ENCODE results near the gene CD2. TPM values are rescaled to one million over a fixed set of nuclear protein-coding genes. Genes with fewer than 3 reads are reported as not detected.

The CD2 gene
- total and polyA plus RNA-seq, 2 experiments from 2014 or later, result not detected

DNA sequence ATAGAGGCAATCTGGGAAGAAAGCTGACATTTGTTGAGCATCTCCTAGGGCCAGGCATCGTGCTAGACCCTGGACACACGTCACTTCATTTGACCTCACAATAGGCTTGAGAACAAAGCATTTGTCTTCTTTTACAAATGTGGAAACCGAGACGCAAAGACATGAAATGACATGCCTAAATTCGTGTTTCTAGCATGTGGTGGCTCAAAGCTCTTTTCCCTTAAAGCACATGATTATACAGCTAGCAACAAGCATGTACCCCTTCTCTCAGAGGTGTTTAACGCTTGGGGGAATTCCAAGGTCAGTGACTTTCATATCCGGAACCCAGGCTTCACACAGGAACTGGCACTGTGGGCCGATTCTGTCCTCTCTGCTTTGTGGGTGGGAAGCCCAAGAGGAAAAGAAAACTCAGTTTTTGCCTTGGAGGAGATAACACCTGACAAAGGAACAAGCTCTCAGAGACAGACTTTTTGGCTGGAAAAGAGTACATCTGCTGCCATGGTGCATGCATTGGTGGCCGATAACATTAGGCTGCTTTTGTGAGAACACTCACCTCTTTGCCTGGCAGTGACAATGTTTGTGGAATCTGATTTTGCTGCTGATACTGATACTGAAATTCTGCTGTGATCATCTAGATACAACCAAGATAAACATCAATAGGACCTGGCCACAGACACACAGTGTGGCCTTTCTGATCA lies 15.4 kb upstream of the CD2 start:
- H3K27ac ChIP-seq, result no peak overlapping the region
- H4K20me1 ChIP-seq (ENCODE audit: insufficient read depth), result no peaks in the 10 kb centered on the region
- in situ Hi-C loops (cut with MboI), result no loop called here
- 75 to 77% methylated on average over 9 of the region's 9 CpGs for WGBS, 2 experiments (ENCODE audit: low coverage in 1 of 2, low lambda C conversion rate in 2 of 2, missing lambda C conversion rate in 2 of 2)
- H3K9me2 ChIP-seq (ENCODE audit: insufficient read depth), result no peaks in the 10 kb centered on the region
- no peak for TF ChIP-seq EZH2 (IDR thresholded peaks at IDR 0.05; ENCODE audit: insufficient read depth, poor library complexity, severe bottlenecking)
- no peak for TF ChIP-seq EZH2phosphoT487 (IDR thresholded peaks at IDR 0.05; ENCODE audit: insufficient read depth, low read depth)
- no peak overlapping the region for H3K9ac ChIP-seq
- no peak overlapping the region for H3K4me3 ChIP-seq
- no peaks in the 10 kb centered on the region for H3K4me1 ChIP-seq (ENCODE audit: insufficient read depth)
- no peak overlapping the region for H3K4me2 ChIP-seq (ENCODE audit: unreplicated experiment)
- no peaks in the 10 kb centered on the region for H3F3A ChIP-seq (ENCODE audit: insufficient read depth)
- H2AFZ ChIP-seq, result no peak overlapping the region
- H3K9me3 ChIP-seq (ENCODE audit: low read depth), result no peaks in the 10 kb centered on the region
- H3K27me3 ChIP-seq (replicated peaks; ENCODE audit: insufficient read depth), result 0 out of 2 replicates have a peak, but pooled peaks cover 3% of the 10 kb centered on the region
- no peak for DNase-seq
- H3K36me3 ChIP-seq (ENCODE audit: low read depth), result no peaks in the 10 kb centered on the region
- no peaks in the 10 kb centered on the region for H3K79me2 ChIP-seq (ENCODE audit: insufficient read depth)

DNA sequence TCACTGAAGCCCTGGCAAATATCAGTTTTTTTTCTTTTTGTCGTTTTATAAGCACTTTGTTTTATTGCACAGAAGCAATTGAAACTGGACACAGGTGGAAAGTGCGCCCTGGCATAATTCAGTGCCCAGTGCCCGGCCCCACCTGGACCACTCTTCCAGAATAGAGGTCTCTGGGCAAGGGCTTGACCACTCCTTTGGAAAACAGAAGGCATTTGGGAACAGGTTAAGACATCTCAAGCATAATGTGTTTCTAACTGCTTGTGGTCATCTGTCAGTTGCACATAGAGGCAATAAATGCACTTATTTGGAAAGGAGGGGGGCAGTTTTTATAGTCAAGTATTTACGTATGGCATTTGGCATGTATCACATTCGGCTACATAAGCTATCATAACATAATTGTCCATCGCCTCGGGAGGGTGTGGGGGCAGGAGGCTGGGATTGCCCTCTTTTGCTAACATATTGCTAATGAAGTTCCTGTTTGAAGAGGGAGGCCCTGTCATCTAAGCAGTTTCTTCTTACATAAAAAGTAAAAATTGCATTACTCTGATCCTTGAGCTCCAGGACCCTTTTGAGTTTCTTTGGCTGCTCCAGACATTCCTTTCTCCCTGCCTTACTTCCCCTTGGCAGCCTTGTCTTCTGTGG lies 14.7 kb upstream of the CD2 start:
- in situ Hi-C loops (cut with MboI), result no loop called here
- TF ChIP-seq EZH2phosphoT487 (IDR thresholded peaks at IDR 0.05; ENCODE audit: insufficient read depth, low read depth) (no peak), EZH2 (IDR thresholded peaks at IDR 0.05; ENCODE audit: insufficient read depth, poor library complexity, severe bottlenecking) (no peak)

DNA sequence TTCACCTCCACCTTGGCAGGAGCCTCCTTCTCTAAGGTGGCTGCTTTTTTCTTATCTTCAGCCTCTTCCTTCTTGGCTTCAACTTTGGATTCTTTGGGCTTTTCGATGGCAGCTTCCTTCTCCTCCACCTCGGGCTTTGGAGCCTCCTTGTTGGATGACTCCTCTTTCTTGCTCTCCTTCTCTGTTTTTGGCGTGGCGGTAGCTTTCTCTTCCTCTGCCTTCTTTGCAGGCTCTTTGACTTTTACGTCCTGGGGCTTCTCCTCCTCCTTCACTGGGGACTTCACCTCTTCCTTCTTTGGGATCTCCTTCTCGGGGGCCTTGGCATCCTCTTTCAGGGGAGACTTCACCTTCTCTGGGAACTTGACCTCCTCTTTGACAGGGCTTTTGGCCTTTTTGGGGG lies 13.9 kb upstream of the CD2 start:
- H3K27me3 ChIP-seq (replicated peaks; ENCODE audit: insufficient read depth), result 0 out of 2 replicates have a peak, but pooled peaks cover 3% of the 10 kb centered on the region
- no peak for DNase-seq
- H3K9ac ChIP-seq, result no peak overlapping the region
- no peak overlapping the region for H3K27ac ChIP-seq
- H3K9me3 ChIP-seq (ENCODE audit: low read depth), result no peaks in the 10 kb centered on the region
- no peaks in the 10 kb centered on the region for H3F3A ChIP-seq (ENCODE audit: insufficient read depth)
- TF ChIP-seq EZH2phosphoT487 (IDR thresholded peaks at IDR 0.05; ENCODE audit: insufficient read depth, low read depth) (no peak), EZH2 (IDR thresholded peaks at IDR 0.05; ENCODE audit: insufficient read depth, poor library complexity, severe bottlenecking) (no peak)
- H3K9me2 ChIP-seq (ENCODE audit: insufficient read depth), result no peaks in the 10 kb centered on the region
- in situ Hi-C loops (cut with MboI), result no loop called here
- H2AFZ ChIP-seq, result no peak overlapping the region
- no peaks in the 10 kb centered on the region for H3K36me3 ChIP-seq (ENCODE audit: low read depth)
- no peak overlapping the region for H3K4me2 ChIP-seq (ENCODE audit: unreplicated experiment)
- no peak overlapping the region for H3K4me3 ChIP-seq
- no peaks in the 10 kb centered on the region for H3K4me1 ChIP-seq (ENCODE audit: insufficient read depth)
- no peaks in the 10 kb centered on the region for H3K79me2 ChIP-seq (ENCODE audit: insufficient read depth)
- 59 to 68% methylated on average over 6 of the region's 6 CpGs for WGBS, 2 experiments (ENCODE audit: low coverage in 1 of 2, low lambda C conversion rate in 2 of 2, missing lambda C conversion rate in 2 of 2)
- H4K20me1 ChIP-seq (ENCODE audit: insufficient read depth), result no peaks in the 10 kb centered on the region

More for the DNA sequence above, 14.7 kb upstream of the CD2 start:
- H3K9ac ChIP-seq, result no peak overlapping the region
- H3K4me2 ChIP-seq (ENCODE audit: unreplicated experiment), result no peak overlapping the region
- no peaks in the 10 kb centered on the region for H4K20me1 ChIP-seq (ENCODE audit: insufficient read depth)
- no peaks in the 10 kb centered on the region for H3K9me2 ChIP-seq (ENCODE audit: insufficient read depth)
- H3K27me3 ChIP-seq (replicated peaks; ENCODE audit: insufficient read depth), result 0 out of 2 replicates have a peak, but pooled peaks cover 3% of the 10 kb centered on the region
- no peak for DNase-seq
- WGBS, 2 experiments (ENCODE audit: low coverage in 1 of 2, low lambda C conversion rate in 2 of 2, missing lambda C conversion rate in 2 of 2), result 73 to 78% methylated on average over 7 of the region's 7 CpGs
- no peaks in the 10 kb centered on the region for H3K9me3 ChIP-seq (ENCODE audit: low read depth)
- H3K4me1 ChIP-seq (ENCODE audit: insufficient read depth), result no peaks in the 10 kb centered on the region
- H3K27ac ChIP-seq, result no peak overlapping the region
- H2AFZ ChIP-seq, result no peak overlapping the region
- no peaks in the 10 kb centered on the region for H3F3A ChIP-seq (ENCODE audit: insufficient read depth)
- no peaks in the 10 kb centered on the region for H3K79me2 ChIP-seq (ENCODE audit: insufficient read depth)
- H3K4me3 ChIP-seq, result no peak overlapping the region
- no peaks in the 10 kb centered on the region for H3K36me3 ChIP-seq (ENCODE audit: low read depth)

DNA sequence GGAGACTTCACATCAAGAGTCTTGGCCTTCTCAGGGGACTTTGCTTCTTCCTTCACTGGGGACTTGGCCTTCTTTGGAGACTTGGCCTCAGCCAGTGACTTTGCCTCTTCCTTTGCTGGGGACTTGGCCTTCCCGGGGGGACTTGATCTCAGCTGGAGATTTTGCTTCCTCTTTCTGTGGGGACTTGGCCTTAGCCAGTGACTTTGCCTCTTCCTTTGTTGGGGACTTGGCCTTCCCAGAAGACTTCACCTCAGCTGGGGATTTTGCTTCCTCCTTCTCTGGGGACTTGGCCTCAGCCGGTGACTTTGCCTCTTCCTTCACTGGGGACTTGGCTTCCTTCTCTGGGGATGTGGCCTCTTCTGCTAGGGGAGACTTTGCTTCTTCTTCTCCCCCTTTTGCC lies 13.5 kb upstream of the CD2 start:
- 44 to 66% methylated on average over 2 of the region's 2 CpGs for WGBS, 2 experiments (ENCODE audit: low coverage in 1 of 2, low lambda C conversion rate in 2 of 2, missing lambda C conversion rate in 2 of 2)
- H3K27ac ChIP-seq, result no peak overlapping the region
- no peak for TF ChIP-seq EZH2phosphoT487 (IDR thresholded peaks at IDR 0.05; ENCODE audit: insufficient read depth, low read depth)
- no peak for TF ChIP-seq EZH2 (IDR thresholded peaks at IDR 0.05; ENCODE audit: insufficient read depth, poor library complexity, severe bottlenecking)
- H3K4me2 ChIP-seq (ENCODE audit: unreplicated experiment), result no peak overlapping the region
- H4K20me1 ChIP-seq (ENCODE audit: insufficient read depth), result no peaks in the 10 kb centered on the region
- in situ Hi-C loops (cut with MboI), result no loop called here
- no peaks in the 10 kb centered on the region for H3F3A ChIP-seq (ENCODE audit: insufficient read depth)
- no peaks in the 10 kb centered on the region for H3K9me2 ChIP-seq (ENCODE audit: insufficient read depth)
- H3K27me3 ChIP-seq (replicated peaks; ENCODE audit: insufficient read depth), result 0 out of 2 replicates have a peak, but pooled peaks cover 3% of the 10 kb centered on the region
- no peak overlapping the region for H3K4me3 ChIP-seq
- DNase-seq, result no peak
- no peak overlapping the region for H3K9ac ChIP-seq
- no peaks in the 10 kb centered on the region for H3K4me1 ChIP-seq (ENCODE audit: insufficient read depth)
- no peak overlapping the region for H2AFZ ChIP-seq
- no peaks in the 10 kb centered on the region for H3K36me3 ChIP-seq (ENCODE audit: low read depth)
- H3K9me3 ChIP-seq (ENCODE audit: low read depth), result no peaks in the 10 kb centered on the region
- no peaks in the 10 kb centered on the region for H3K79me2 ChIP-seq (ENCODE audit: insufficient read depth)

Data from GM23248 (cell line).